Umbilical cord (tissue), 2 donors: ENCODE results near the gene ALG12. TPM values are rescaled to one million over a fixed set of nuclear protein-coding genes. Genes with fewer than 3 reads are reported as not detected.
"Not testable (repeated sequence)": the region's sequence is repeated elsewhere in the genome, so short reads cannot be mapped to it uniquely, and the experiment has no call there.

Source experiments
- DNase-seq: peaks from one replicate; pipeline ENCODE4 v3.0.0-alpha.2; 2015; ENCODE audit warnings: low spot score
- total RNA-seq: library from RNA; depleted of rRNA; stranded (reverse); fragments of >200 nt; gene quantifications from one replicate; pipeline ENCODE4 v1.2.3, GENCODE V29; 2014; ENCODE audit warnings: low replicate concordance; ENCODE audit not compliant: insufficient read depth

Gene ALG12
- total RNA-seq, 1 donor from 2014 or later = 13.7 TPM

DNA sequence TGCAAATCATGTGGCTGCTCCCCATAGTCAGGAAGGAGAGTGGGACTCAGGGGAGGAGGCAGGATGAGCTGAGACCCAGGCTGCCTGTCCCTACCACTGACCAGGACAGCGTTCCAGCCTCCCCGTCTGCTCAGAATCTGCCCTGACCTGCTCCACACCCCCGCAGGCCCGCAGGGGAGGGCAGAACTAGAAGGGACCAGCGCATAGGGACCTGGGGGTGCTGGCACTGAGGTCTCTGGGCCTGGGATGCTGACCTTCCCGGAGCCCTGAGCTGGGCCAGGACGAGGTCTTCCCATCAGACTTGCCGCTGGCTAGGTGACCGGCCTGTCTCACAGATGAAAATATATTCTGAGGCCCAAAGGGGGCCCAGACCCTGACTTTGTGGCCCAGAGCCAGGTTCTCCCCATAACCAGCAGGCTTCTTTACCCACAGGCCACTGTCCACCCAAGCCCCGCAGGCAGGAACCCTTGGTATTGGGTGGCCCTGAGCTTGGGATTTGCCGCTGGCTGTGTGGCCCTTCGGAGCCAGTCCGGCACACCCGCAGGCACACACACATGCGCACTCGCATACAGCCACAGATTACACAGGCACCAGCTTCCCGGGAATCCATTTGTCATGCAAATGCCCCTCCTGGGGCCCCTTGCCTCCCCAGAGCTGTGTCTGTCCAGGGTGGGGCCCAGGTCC lies 28.5 kb upstream of the ALG12 start:
- DNase-seq = peak; percentile 52

DNA sequence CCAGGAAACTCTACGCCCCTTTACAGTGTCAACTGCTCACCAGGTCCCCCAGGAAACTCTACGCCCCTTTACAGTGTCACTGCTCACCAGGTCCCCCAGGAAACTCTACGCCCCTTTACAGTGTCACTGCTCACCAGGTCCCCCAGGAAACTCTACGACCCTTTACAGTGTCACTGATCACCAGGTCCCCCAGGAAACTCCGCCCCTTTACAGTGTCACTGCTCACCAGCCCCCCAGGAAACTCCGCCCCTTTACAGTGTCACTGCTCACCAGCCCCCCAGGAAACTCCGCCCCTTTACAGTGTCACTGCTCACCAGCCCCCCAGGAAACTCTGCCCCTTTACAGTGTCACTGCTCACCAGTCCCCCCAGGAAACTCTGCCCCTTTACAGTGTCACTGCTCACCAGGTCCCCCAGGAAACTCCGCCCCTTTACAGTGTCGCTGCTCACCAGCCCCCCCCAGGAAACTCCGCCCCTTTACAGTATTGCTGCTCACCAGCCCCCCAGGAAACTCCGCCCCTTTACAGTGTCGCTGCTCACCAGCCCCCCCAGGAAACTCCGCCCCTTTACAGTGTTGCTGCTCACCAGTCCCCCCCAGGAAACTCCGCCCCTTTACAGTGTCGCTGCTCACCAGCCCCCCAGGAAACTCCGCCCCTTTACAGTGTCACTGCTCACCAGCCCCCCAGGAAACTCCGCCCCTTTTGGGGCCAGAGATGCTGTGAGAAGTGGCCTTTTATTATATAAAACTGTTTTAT lies 27.0 kb upstream of the ALG12 start:
- not testable (repeated sequence) for DNase-seq

DNA sequence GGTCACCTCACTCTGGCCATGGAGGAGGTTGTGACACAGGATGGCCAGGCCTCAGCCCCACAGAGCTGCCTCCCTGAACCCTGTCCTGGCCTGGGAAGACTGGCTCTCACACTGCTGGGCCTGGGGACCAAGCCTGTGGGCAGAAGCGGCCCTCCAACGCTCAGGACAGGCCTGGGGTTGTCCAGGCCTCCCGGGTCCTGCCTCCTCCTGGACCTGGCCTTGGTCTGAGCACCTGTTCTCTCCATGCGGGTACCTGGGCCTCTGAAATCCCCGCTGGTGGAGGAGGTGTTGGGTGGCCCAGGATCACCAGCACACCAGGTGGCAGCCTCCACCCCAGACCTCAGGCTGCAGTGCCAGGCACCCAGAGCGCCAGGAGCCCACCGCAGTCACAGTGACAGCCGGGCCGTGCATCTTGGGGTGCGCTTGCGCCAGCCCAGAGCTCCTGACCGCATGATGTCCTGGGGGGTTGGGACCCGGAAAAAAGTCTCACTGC lies 26.2 kb upstream of the ALG12 start:
- no peak for DNase-seq

DNA sequence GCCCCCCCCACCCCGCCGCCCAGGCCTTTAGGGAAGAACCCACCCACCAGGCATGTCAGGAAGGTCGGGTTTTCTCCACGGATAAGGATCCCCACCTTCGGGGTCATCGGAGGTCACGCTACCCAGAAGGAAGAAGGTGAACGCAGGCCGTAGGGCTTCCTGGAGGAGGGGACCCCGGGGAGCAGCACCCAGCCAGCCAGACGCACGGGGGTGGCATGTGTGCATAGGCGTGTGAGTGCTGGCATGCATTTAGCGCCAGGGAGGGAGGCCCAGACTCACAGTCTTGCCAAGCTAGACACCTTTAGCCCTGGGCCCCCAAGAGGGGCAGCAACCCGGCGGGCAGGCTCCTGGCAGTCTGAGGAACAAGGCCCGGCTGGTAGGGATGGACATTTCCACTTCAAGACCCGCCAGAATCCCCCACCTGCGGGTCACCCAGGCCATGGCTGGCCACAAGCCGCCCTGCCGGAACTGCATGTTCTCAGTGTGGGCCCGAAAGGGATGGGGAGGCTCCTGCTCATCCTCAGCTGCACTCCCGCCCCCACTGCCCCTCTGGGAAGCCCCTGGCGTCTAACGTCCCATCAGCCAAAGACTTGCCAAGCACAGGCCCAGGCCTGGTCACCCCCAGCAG lies 25.6 kb upstream of the ALG12 start:
- DNase-seq = no peak

DNA sequence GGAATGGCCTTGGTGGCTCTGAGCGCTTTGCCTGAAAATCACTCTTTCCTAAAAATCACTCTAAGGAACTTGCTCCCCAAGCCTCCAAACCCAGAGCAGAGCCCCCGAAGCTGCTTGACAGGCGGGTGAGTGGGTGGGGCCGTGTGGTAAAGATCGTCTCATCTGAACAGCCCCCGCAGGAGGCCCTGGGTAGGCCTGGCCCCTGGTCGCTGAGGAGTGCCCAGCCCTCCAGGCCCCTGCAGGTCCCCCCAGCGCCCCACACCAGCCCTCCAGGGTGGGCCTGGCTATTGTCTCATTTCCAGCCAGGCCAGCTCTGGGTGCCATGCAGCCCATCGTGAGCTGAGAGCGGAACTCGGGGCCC lies 25.1 kb upstream of the ALG12 start:
- DNase-seq = no peak

DNA sequence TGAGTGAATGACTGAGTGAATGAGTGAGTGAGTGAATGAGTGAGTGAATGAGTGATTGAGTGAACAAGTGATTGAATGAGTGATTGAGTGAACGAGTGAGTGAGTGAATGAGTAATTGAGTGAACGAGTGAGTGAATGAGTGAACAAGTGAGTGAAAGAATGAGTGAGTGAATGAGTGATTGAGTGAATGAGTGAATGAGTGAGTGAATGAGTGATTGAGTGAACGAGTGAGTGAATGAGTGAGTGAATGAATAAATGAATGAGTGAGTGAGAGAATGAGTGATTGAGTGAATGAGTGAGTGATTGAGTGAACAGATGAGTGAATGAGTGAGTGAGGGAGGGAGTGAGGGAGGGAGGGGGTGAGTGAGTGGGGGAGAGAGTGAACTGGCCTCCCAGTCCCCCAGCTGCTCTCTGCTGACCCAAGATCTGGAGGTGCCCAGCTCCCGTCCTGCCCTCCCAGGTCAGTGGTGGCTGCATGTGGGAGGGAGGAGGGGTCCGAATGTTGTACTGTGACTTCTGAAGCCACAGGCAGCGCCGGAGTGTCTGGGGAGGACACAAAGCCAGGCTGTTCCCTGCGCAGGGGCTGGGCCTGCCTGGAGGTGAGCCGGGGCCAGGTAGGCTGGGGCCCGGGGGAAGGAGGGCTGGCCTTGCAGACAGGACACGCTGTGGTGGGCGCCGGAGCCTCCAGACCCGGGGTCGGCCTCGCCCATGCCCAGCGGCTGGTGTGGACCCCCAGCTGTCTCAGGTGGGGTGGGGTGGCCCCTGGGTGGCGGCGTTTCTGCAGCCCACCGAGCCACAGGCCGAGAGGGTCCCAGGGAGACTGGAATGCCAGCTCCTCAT lies 24.5 kb upstream of the ALG12 start:
- no peak for DNase-seq

DNA sequence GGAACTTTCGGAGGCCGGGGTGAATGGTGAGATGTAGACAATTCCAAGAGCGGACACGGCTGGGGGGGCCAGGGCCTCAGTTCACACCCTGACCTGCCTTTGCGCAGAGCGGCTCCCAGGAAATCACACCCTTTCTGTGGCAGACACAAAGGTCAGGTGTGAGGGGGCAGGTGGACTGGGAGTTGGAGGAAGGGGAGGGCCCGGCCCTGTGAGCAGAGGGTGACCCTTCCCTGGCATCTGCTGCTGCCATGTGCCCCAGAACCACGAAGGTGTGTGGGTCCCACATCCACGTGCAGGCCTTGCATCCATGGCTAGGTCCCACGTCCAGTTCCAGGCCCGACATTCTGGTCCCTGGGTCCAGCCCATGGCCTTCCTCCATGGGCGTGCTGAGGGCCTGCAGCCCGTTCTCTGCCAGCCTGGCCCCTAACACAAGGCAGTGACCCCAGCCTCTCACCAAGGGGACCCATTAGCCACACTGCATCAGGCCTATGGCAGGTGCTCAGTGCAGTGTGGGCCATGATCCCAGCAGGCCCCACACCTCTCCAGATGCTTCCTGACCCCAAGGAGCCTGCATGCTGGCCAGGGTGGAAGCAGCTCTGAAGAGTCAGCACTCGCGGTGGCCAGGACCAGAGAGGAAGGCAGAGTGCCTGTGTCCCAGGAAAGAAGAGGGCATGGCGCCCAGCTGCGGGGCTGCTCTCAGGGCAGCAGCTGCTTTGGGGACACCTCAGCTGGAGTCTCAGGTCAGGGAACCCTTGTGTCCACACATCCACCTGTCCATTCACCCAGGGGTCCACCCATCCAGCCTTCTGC lies 23.5 kb upstream of the ALG12 start:
- no peak for DNase-seq

DNA sequence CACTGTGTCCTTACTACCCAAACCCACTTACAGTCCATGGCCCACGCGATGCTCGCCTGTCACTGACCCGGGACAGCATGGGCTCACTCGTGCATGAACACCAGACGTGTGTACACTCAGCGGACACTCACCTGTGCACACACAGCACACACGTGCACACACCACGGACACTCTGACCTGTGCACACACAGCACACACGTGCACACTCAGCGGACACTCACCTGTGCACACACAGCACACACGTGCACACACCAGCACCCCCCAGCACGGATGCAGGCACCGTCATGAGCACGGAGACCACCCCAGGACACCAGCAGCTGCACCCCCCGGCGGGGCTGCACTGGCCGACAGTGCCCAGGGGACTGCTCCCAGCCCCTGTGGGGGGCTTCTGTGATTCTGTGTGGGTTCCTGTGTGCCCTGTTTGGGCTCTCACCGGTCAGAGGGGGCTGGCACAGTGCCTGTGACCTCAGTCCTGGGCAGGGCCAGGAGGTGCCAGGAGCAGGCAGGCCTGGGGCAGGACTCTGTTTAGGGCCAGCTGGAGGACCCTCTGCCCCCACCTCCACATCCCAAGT lies 20.4 kb upstream of the ALG12 start:
- no peak for DNase-seq

DNA sequence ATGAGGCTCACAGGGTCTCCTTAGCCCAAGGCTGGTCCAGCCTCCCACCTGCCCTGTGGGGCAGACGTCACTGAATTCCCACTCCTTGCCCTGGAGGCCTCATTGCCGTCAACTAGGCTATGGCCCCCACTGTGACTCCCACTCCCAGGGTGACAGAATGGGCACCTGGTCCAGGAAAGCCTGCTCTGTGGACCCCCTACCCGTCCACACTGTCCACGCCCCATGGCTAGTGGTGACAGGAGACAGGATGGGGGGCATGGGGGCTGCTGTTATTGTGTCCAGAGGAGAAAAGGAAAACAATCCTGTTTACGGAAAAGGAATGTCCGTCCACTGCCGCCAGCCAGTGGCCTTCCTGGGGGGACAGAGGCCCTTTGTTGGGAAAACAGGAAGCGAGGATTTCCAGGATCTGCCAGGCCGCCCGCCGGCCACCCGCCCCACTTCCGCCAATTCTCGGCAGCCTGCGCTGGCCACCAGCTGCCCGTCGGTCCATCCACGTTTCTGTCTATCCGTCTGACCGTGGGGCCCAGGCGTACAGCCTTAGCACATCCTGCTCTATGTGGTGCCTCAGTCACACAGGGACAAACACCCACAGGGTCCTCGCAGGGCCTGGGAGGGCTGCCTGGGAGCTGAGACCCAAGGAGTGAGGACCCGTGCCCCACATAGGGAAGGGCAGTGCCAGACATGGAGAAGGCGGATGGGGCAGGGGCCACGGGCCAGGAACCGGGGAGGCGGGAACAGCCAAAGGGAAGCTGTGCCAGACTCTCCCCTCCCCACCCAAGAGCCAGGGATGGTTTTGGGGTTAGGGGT lies 19.7 kb upstream of the ALG12 start:
- no peak for DNase-seq

DNA sequence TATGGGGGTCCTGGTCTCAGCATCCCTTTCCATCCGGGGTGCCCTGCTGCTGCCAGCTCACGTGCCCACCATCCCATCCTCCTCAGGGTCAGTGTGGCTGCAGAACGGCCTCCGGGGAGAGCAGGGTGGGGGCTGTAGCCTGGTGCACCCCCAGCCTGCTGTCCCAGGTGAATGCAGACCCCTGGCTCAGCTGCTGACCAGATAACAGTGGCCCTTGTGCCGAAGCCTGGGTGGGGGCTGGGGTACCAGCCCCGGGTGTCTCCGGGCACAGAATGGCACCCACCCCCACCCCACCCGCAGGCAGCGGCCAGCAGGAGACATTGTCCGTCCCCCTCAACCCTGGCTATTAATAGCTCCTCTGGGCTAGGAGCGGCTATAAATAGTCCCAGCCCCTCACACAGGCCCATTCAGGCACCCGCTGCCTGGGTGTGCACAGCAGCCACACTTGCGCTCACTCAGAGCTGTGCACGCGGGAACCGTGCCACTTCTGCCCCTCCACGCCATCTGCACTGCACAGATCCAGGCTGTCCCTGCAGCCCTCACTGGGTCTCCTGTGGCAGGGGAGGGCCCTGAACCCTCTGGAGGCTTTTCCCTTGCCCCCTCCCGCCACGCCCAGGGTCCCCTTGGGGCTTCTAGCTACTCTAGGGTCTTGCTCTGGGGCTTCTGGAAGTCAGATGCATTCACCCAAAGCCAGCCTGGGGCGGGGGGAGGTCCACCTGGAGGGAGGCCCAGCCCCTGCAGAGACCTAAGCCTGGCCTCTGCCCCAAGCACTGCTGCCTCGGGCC lies 18.9 kb upstream of the ALG12 start:
- no peak for DNase-seq

DNA sequence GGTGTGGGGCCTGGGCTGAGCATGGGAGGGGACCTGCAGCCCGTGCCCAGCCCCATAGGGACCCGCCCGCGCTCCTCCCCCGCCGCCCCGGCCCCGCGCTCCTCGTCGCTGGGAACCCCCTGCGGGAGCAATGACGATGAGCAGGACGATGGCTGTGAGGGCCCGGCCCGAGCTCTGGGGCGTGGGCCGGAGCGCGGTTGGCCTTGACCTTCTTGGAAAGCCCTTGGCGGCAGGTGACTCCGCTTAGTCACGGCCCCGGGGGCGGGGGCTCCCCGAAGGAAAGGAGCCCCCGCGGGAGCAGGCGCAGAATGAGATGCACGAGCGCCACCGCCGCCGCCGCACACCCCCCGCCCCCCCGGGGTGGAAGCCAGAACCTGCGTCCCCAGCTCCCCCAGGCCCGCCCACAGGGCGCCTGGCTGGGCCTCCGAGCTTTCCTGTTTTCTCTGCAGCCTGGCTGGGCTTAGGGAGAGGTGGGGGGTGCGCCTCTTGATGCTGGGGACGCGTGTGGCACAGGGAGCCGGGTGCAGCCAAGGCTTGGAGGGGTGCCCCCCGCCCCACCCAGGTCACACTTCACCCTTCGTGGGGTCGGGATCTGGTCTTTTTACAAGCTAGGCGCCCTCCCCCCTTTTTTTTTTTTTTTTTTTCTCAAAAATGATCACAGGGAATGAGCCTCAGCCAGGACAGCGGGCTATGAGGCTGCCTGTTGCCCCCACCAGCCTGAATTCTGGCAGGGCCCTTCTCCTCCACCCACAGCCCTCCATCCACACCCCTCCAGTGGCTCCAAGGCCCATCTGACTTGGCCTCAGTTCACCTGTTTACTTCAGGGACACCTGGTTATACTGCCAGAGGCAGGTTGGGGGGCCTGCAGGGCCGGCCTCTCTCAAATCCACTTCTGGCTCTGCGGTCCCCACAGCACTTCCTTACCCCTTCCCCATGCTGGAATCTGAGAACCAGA lies 18.1 kb upstream of the ALG12 start:
- peak; percentile 77 for DNase-seq

DNA sequence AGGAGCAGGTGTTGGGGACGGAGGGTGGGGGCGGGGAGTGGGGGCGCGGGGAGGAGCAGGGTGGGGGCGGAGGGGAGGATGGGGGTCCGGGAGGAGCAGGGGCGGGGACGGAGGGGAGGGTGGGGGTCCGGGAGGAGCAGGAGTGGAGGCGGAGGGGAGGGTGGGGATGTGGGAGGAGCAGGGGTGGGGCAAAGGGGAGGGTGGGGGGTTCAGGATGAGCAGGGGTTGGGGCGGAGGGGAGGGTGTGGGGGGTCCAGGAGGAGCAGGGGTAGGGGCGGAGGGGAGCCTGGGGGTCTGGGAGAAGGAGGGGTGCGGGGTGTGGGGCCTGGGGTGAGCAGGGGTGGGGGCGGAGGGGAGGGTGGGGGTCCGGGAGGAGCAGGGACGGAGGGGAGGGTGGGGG lies 17.3 kb upstream of the ALG12 start:
- DNase-seq = no peak

DNA sequence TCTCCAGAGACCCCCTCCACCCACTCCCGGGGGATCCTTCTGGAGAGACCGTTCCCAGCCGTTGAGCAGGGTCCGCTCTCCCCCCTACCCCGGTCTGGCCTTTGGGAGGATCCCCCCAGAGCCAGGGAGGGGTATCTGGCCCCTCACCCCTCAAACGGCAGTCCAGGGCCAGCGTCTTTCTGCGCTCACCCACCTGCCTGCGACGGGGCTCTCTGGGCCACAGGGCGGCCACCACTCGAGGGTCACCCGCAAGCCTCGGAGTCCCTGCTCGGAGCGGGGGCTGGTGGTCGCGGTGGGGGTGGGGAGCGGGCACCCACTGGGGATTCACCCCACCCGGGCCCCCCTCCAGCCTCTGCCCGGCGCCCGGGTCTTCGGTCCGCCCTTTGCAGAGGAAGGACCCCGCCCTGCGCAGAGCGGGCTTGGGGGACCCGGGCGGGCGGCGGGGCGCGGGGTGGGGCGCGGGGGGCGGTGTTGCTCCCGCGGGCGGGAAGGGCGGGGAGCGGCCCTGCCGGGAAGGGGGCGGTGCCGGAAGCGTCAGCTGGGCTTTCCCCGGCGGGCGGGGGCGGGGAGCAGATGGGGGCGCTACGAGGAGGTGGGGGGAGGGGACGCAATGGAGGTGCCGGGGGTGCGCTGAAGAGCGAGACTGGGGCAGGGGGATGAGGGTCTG lies 16.8 kb upstream of the ALG12 start:
- no peak for DNase-seq

DNA sequence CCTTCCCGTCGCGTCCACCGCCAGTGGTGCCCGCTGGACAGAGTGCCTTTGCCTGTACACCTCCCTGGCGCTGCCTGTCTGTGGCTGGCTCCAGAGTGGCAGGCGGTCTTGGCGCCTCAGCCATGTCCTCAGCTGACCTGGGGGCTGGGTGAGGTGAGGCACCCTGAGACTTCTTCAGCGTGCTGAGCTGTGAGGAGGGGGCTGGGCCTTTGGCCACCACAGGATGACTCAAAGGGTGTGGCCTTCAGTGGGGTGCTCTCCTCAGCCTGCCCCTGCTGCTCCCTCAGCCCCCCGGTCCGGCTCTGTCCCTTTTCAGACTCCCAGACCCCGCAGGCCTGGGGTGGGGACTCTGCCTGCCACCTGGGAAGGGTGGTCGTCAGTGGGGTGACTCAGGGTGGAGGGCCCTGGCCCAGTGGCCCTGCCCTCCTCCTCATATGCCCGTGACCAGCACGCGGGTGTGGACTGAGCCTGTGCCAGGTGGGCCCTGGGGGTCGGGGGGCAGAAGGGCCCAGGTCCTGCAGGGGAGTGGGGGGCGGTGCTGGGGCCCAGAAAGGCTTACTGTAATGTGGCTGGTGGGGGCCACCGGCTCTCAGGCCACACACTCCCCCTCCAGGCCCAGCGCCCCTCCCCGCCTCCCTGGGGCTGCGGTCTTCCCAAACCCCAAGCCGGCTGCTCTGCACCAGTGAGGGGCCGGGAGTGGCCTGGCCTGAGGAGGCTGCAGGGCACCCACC lies 16.1 kb upstream of the ALG12 start:
- no peak for DNase-seq

DNA sequence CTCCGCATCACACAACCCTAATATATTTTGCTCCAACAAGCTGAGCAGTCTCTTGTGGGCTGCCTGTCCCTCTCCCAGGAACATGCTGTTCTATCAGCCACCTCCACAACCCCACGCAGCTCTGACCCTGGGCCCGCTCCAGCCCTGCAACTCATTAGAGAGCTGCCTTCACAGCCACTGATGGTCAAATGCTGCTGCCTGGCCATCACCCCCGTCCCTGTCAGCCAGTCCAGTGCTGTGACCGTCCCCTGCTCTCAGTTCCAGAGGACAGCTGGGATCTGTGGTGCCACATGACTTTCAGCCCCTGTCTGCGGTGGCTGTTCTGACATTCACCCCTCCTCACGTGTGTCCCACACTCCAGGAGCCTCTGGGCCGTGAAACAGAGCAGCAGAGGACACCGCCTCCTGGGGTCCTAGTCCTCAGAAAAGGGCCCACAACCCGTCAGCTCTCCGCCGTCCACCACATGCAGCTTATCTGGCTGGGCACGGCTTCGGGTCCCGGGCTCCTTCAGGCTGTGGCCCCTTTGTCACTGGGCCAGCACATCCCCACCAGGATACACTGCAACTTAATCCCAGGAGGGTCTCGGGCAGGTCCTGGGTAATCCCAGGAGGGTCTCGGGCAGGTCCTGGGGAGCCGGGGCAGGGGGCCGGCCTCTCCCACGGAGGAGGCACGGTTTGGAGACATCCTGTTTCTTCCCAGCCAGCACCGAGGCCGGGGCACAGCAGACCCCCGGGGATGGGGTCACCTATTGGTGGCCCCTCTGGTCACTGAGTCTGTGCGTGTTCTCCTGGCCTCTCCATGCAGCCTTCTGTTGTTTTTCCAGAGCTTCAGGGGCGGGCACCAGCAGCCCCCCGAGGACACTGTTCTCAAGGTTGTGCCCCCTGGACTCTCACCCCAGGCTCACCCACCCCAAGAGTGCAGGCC lies 15.3 kb upstream of the ALG12 start:
- no peak for DNase-seq
